H1 (cell line): ENCODE results near the gene BOK. TPM values are rescaled to one million over a fixed set of nuclear protein-coding genes. Genes with fewer than 3 reads are reported as not detected.

Experiments used
- CTCF ChIA-PET: fragments of 300-600 bp; sonication (Branson Sonifier 250); formaldehyde crosslinking; loops from one replicate; lab custom pipeline; 2021; ENCODE audit not compliant: partially characterized antibody; lab: Charles Lee
- POLR2A ChIA-PET: fragments of 300-600 bp; sonication (Branson Sonifier 250); formaldehyde crosslinking; loops from one replicate; lab custom pipeline; 2021; ENCODE audit warnings: inconsistent platforms; ENCODE audit not compliant: partially characterized antibody; lab: Charles Lee
- DNase-seq, 2 experiments: peaks; one replicate each; pipeline versions ENCODE4 v3.0.0 to v3.0.0-alpha.2; 2010 to 2022; ENCODE audit warnings: low spot score in 2 of 2, low read depth in 1 of 2, mixed read lengths in 1 of 2
- FAIRE-seq: peaks from 2 replicates; lab custom pipeline; 2011; peaks lifted over from hg19 to GRCh38; lab: Jason Lieb, UNC
- H2AFZ ChIP-seq: 2 replicates; pipeline ENCODE4 v1.8.1; 2012; ENCODE audit warnings: low read length, inconsistent platforms
- H2AK5ac ChIP-seq: 2 replicates; pipeline ENCODE4 v1.6.1; 2013; ENCODE audit warnings: low read depth, low read length
- H2BK120ac ChIP-seq: replicated peaks from 2 replicates; pipeline ENCODE3; 2013; ENCODE audit warnings: low read depth, low read length, inconsistent platforms
- H2BK12ac ChIP-seq: 2 replicates; pipeline ENCODE4 v1.6.1; 2013; ENCODE audit warnings: low read depth, low read length
- H2BK15ac ChIP-seq: 2 replicates; pipeline ENCODE4 v1.6.1; 2013; ENCODE audit warnings: low read length
- H2BK20ac ChIP-seq: 2 replicates; pipeline ENCODE4 v1.6.1; 2013; ENCODE audit warnings: low read length
- H2BK5ac ChIP-seq: 2 replicates; pipeline ENCODE4 v1.6.1; 2013; ENCODE audit warnings: low read depth, low read length
- H3K14ac ChIP-seq: 2 replicates; pipeline ENCODE4 v1.6.1; 2013; ENCODE audit warnings: inconsistent platforms; ENCODE audit not compliant: insufficient read length
- H3K18ac ChIP-seq: 2 replicates; pipeline ENCODE4 v1.6.1; 2013; ENCODE audit warnings: low read length; ENCODE audit errors: extremely low read depth
- H3K23ac ChIP-seq: 2 replicates; pipeline ENCODE4 v1.6.1; 2013; ENCODE audit warnings: inconsistent platforms; ENCODE audit not compliant: insufficient read length
- H3K23me2 ChIP-seq: 2 replicates; pipeline ENCODE4 v1.6.1; 2013; ENCODE audit warnings: low read depth, low read length
- H3K27ac ChIP-seq: 2 replicates; pipeline ENCODE4 v1.6.1; 2011; ENCODE audit warnings: low read depth, low read length, inconsistent platforms
- H3K27me3 ChIP-seq, 4 experiments: replicated peaks in 1 of 4; 1 replicate in 1 of 4; 2 replicates in 3 of 4; pipeline versions ENCODE4 v1.6.1 to v1.8.1; 2011 to 2013; ENCODE audit warnings: low read length in 3 of 4, mild to moderate bottlenecking in 3 of 4, inconsistent platforms in 2 of 4, mixed read lengths in 2 of 4, moderate library complexity in 1 of 4; ENCODE audit not compliant: control insufficient read depth in 3 of 4, insufficient read depth in 3 of 4; ENCODE audit errors: extremely low read depth in 1 of 4
- H3K36me3 ChIP-seq, 4 experiments: 2 replicates each; pipeline versions ENCODE4 v1.6.1 to v1.8.1; 2011 to 2013; ENCODE audit warnings: mild to moderate bottlenecking in 4 of 4, low read length in 3 of 4, moderate library complexity in 2 of 4, control low read depth in 1 of 4, inconsistent platforms in 1 of 4; ENCODE audit not compliant: insufficient read depth in 4 of 4, control insufficient read depth in 2 of 4
- H3K4ac ChIP-seq: replicated peaks from 2 replicates; pipeline ENCODE3; 2013; ENCODE audit warnings: low read length, low read depth, mixed read lengths, inconsistent platforms; ENCODE audit not compliant: insufficient read length
- H3K4me1 ChIP-seq, 4 experiments: replicated peaks in 1 of 4; 1 replicate in 1 of 4; 2 replicates in 3 of 4; pipeline versions ENCODE4 v1.6.1 to v1.8.1; 2011 to 2013; ENCODE audit warnings: low read length in 3 of 4, inconsistent platforms in 2 of 4, mixed read lengths in 1 of 4; ENCODE audit not compliant: insufficient read depth in 4 of 4, control insufficient read depth in 3 of 4
- H3K4me2 ChIP-seq, 2 experiments: 2 replicates each; pipeline versions ENCODE4 v1.6.1 to v1.8.1; 2011 to 2013; ENCODE audit warnings: low read depth in 2 of 2, low read length in 2 of 2, control low read depth in 1 of 2, inconsistent platforms in 1 of 2, mild to moderate bottlenecking in 1 of 2; ENCODE audit not compliant: insufficient read depth in 1 of 2
- H3K4me3 ChIP-seq, 4 experiments: fragments of 200-600, 300-600 bp in 1 of 4; sonication (generic), shearing (Covaris generic), sonication (Bioruptor Twin) in 1 of 4; 2 replicates each; pipeline versions ENCODE4 v1.5.1 to v1.8.1; 2011 to 2016; ENCODE audit warnings: low read length in 4 of 4, low read depth in 3 of 4, control low read depth in 2 of 4, inconsistent platforms in 2 of 4, mild to moderate bottlenecking in 2 of 4, mixed read lengths in 1 of 4, moderate library complexity in 1 of 4; ENCODE audit not compliant: insufficient read depth in 2 of 4; ENCODE audit errors: extremely low read depth in 1 of 4
- H3K56ac ChIP-seq: replicated peaks from 2 replicates; pipeline ENCODE3; 2013; ENCODE audit warnings: low read depth, mild to moderate bottlenecking, mixed read lengths, low read length, inconsistent platforms; ENCODE audit not compliant: insufficient read length
- H3K79me1 ChIP-seq: 2 replicates; pipeline ENCODE4 v1.6.1; 2013; ENCODE audit warnings: low read depth, low read length, control low read depth
- H3K79me2 ChIP-seq, 2 experiments: 2 replicates each; pipeline versions ENCODE4 v1.6.1 to v1.8.1; 2012 to 2013; ENCODE audit warnings: low read length in 2 of 2, mild to moderate bottlenecking in 2 of 2, inconsistent platforms in 1 of 2; ENCODE audit not compliant: insufficient read depth in 2 of 2, control insufficient read depth in 1 of 2
- H3K9ac ChIP-seq, 4 experiments: replicated peaks in 1 of 4; 1 replicate in 1 of 4; 2 replicates in 3 of 4; pipeline versions ENCODE4 v1.6.1 to v1.8.1; 2011 to 2013; ENCODE audit warnings: low read depth in 3 of 4, low read length in 3 of 4, control low read depth in 2 of 4, mild to moderate bottlenecking in 2 of 4, moderate library complexity in 2 of 4, inconsistent platforms in 1 of 4; ENCODE audit errors: extremely low read depth in 1 of 4
- H3K9me3 ChIP-seq, 2 experiments: 2 replicates each; pipeline versions ENCODE4 v1.6.1 to v1.8.1; 2012 to 2013; ENCODE audit warnings: mild to moderate bottlenecking in 2 of 2, moderate library complexity in 2 of 2, control low read depth in 1 of 2, inconsistent platforms in 1 of 2, low read depth in 1 of 2, low read length in 1 of 2, mixed read lengths in 1 of 2; ENCODE audit not compliant: insufficient read depth in 2 of 2
- H4K20me1 ChIP-seq, 2 experiments: replicated peaks in 1 of 2; 2 replicates each; pipeline versions ENCODE3 to v1.8.1; 2011 to 2013; ENCODE audit warnings: inconsistent platforms in 2 of 2, low read length in 2 of 2, mild to moderate bottlenecking in 1 of 2; ENCODE audit not compliant: insufficient read depth in 2 of 2, control insufficient read depth in 1 of 2
- H4K5ac ChIP-seq: 2 replicates; pipeline ENCODE4 v1.6.1; 2013; ENCODE audit warnings: low read length, low read depth, mixed read lengths, inconsistent platforms; ENCODE audit not compliant: insufficient read length
- H4K8ac ChIP-seq: 2 replicates; pipeline ENCODE4 v1.8.0; 2013; ENCODE audit warnings: mild to moderate bottlenecking, moderate library complexity, low read length, inconsistent platforms; ENCODE audit not compliant: insufficient read depth; ENCODE audit errors: extremely low read depth
- H4K91ac ChIP-seq: replicated peaks from 2 replicates; pipeline ENCODE3; 2013; ENCODE audit warnings: low read length, mixed read lengths, inconsistent platforms; ENCODE audit not compliant: insufficient read length
- ASH2L ChIP-seq: fragments of 200-600, 300-600 bp; sonication (generic); IDR thresholded peaks from one replicate; pipeline ENCODE4 v1.7.1; 2017; ENCODE audit warnings: low read length
- ATF2 ChIP-seq: IDR thresholded peaks from 2 replicates; pipeline ENCODE4 v1.6.1; 2012; ENCODE audit warnings: low read length, inconsistent platforms
- BACH1 ChIP-seq: IDR thresholded peaks from 2 replicates; pipeline ENCODE4 v1.6.1; 2012; ENCODE audit warnings: low read length, improper control_type of control experiment
- CREB1 ChIP-seq: IDR thresholded peaks from 2 replicates; pipeline ENCODE4 v1.6.1; 2012; ENCODE audit warnings: inconsistent platforms
- JUN ChIP-seq: IDR thresholded peaks from 2 replicates; pipeline ENCODE4 v1.6.1; 2011; ENCODE audit warnings: low read depth, mild to moderate bottlenecking, improper control_type of control experiment, low read length
- KDM4A ChIP-seq: IDR thresholded peaks from one replicate; pipeline ENCODE4 v1.7.1; 2012; ENCODE audit warnings: low read depth, mild to moderate bottlenecking, moderate library complexity, low read length, inconsistent platforms; ENCODE audit not compliant: severe bottlenecking
- WGBS, 2 experiments: shearing (Covaris generic) in 1 of 2; methylation state at CpG; one replicate each; pipeline versions ENCODE4 v1.1.6 to v1.1.7; 2013 to 2015; ENCODE audit warnings: low lambda C conversion rate in 2 of 2, mixed read lengths in 2 of 2, inconsistent platforms in 1 of 2, low coverage in 1 of 2, missing lambda C conversion rate in 1 of 2; ENCODE audit not compliant: insufficient replicate concordance in 2 of 2, insufficient coverage in 1 of 2, insufficient read length in 1 of 2; ENCODE audit errors: extremely low coverage in 1 of 2, missing lambda C conversion rate in 1 of 2; 5-methylcytosine and 5-hydroxymethylcytosine counted together
- polyA plus RNA-seq, 7 experiments: library from polyadenylated mRNA; depleted of rRNA in 3 of 7; stranded (reverse) in 5 of 7; unstranded in 2 of 7; fragments of >200 nt in 5 of 7; fragments of 200-250 nt in 2 of 7; gene quantifications; 1 replicate in 5 of 7; 2 replicates in 1 of 7; 4 replicates in 1 of 7; pipeline versions ENCODE4 v1.2.1 to v1.2.3, GENCODE V29; 2011 to 2013; ENCODE audit warnings: missing spikeins in 2 of 7, mixed read lengths in 2 of 7
- total RNA-seq: library from RNA; stranded (reverse); fragmentation: NEBNext Ultra II Directional; extraction: Animal tissue kit (Norgen Biotek cat#: 25700); gene quantifications from 2 replicates; pipeline ENCODE4 v1.2.1, GENCODE V29; 2021
- TF ChIP-seq, protein P1 (sequence below), 3 experiments: IDR thresholded peaks; 1 replicate in 2 of 3; 2 replicates in 1 of 3; pipeline versions ENCODE4 v1.5.1 to v1.6.1; 2011; ENCODE audit warnings: low read length in 3 of 3, mild to moderate bottlenecking in 3 of 3, inconsistent platforms in 2 of 3, low read depth in 1 of 3, moderate library complexity in 1 of 3; ENCODE audit not compliant: insufficient read depth in 1 of 3; ENCODE audit errors: control extremely low read depth in 1 of 3

BOK gene
- total and polyA plus RNA-seq, 2 of the 8 experiments (the other 6 are each of a cell fraction or from before 2014, with no cell fraction given): 33.7 to 37.6 TPM

DNA sequence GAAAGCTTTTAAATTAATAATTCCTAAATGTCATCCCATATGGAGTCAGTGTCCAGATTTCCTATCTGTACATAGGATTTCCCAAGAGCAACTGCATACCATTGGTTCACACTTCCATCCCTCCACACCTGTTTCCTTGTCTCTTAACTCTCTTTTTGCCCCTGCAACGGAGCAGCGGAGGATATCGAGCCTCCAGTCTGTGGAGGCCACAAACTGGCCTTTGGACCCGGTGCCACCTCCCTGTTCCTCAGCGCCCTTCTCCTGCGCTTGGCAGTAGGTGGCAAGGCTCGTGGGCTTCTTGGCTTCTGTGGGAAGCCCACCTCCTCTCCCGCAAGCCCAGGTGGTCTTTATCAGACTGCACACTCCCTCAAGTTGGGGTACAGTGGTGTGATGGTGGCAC lies 26.4 kb upstream of the BOK start:
- no peak overlapping the region for H3K23ac ChIP-seq
- no peak overlapping the region for H3K56ac ChIP-seq
- H3K9me3 ChIP-seq: no peaks in the 10 kb centered on the region
- H3K79me2 ChIP-seq: no peaks in the 10 kb centered on the region
- DNase-seq (no peak), FAIRE-seq (no peak)
- H3K18ac ChIP-seq: no peak overlapping the region; the same call in 1 of the 2 replicates
- H3K79me1 ChIP-seq: no peaks in the 10 kb centered on the region
- WGBS, 2 experiments: 83% methylated on average over 8 of the region's 8 CpGs; no CpG with 5 or more reads in 1 of the 2 experiments
- no peak overlapping the region for H2BK5ac ChIP-seq
- no peak overlapping the region for H2BK15ac ChIP-seq
- H3K23me2 ChIP-seq: no peaks in the 10 kb centered on the region
- no peak overlapping the region for H2AK5ac ChIP-seq
- H4K20me1 ChIP-seq: no peaks in the 10 kb centered on the region
- no peak overlapping the region for H2BK120ac ChIP-seq
- no peak overlapping the region for H3K27ac ChIP-seq
- no peaks in the 10 kb centered on the region for H3K36me3 ChIP-seq
- no peaks in the 10 kb centered on the region for H3K27me3 ChIP-seq
- ChIA-PET POLR2A (no interaction called here), CTCF (interaction anchor here (0.8 to 1.4 kb wide), 2 partner anchors 19 to 27 kb away, joined by 3 to 4 read pairs; no protein-coding TSS in a partner anchor)
- H3K4me1 ChIP-seq: no peaks in the 10 kb centered on the region; a peak in 1 of 7 replicates
- H4K91ac ChIP-seq: no peak overlapping the region
- H2BK12ac ChIP-seq: no peak overlapping the region
- H3K14ac ChIP-seq: no peak overlapping the region
- H3K4me2 ChIP-seq: no peak overlapping the region
- no peak overlapping the region for H2BK20ac ChIP-seq
- TF ChIP-seq BACH1: no peak
- TF ChIP-seq, protein P1, sequence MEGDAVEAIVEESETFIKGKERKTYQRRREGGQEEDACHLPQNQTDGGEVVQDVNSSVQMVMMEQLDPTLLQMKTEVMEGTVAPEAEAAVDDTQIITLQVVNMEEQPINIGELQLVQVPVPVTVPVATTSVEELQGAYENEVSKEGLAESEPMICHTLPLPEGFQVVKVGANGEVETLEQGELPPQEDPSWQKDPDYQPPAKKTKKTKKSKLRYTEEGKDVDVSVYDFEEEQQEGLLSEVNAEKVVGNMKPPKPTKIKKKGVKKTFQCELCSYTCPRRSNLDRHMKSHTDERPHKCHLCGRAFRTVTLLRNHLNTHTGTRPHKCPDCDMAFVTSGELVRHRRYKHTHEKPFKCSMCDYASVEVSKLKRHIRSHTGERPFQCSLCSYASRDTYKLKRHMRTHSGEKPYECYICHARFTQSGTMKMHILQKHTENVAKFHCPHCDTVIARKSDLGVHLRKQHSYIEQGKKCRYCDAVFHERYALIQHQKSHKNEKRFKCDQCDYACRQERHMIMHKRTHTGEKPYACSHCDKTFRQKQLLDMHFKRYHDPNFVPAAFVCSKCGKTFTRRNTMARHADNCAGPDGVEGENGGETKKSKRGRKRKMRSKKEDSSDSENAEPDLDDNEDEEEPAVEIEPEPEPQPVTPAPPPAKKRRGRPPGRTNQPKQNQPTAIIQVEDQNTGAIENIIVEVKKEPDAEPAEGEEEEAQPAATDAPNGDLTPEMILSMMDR (IDR thresholded peaks at IDR 0.05; ENCODE audit: control extremely low read depth in 1 of 3, insufficient read depth in 1 of 3, low read depth in 1 of 3, low read length in 3 of 3): no peak
- TF ChIP-seq ASH2L: no peak
- no peak for TF ChIP-seq KDM4A
- no peak for TF ChIP-seq CREB1
- TF ChIP-seq JUN: no peak
- no peak for TF ChIP-seq ATF2
- H4K8ac ChIP-seq: peak overlapping the region; percentile 51; the same call in 1 of the 2 replicates
- no peak overlapping the region for H3K9ac ChIP-seq
- no peak overlapping the region for H3K4me3 ChIP-seq
- H4K5ac ChIP-seq: no peak overlapping the region
- H3K4ac ChIP-seq: no peak overlapping the region
- no peak overlapping the region for H2AFZ ChIP-seq
